K562 (cell line): ENCODE results near the gene PIH1D1. TPM values are rescaled to one million over a fixed set of nuclear protein-coding genes. Genes with fewer than 3 reads are reported as not detected.

Experiments used
- E2F6 ChIP-seq, 2 experiments: IDR thresholded peaks; 2 replicates each; pipeline ENCODE4 v1.6.1; 2011; ENCODE audit warnings: borderline replicate concordance in 1 of 2, control low read depth in 1 of 2, low read depth in 1 of 2, low read length in 1 of 2, mild to moderate bottlenecking in 1 of 2, mixed read lengths in 1 of 2, moderate library complexity in 1 of 2; ENCODE audit not compliant: insufficient read depth in 1 of 2, insufficient read length in 1 of 2, poor library complexity in 1 of 2, severe bottlenecking in 1 of 2; ENCODE audit errors: extremely low read depth in 1 of 2
- MGA ChIP-seq: fragments of 450-650 bp; IDR thresholded peaks from 2 replicates; pipeline ENCODE4 v1.6.1; 2016; ENCODE audit warnings: mild to moderate bottlenecking, moderate library complexity
- NR2C1 ChIP-seq, 2 experiments: fragments of 450-650 bp; IDR thresholded peaks; 2 replicates each; pipeline ENCODE4 v1.6.1; 2017; ENCODE audit warnings: mild to moderate bottlenecking in 2 of 2, antibody characterized with exemption in 1 of 2, inconsistent platforms in 1 of 2, missing compliant biosample characterization in 1 of 2, missing genetic modification characterization in 1 of 2
- PML ChIP-seq: IDR thresholded peaks from 2 replicates; pipeline ENCODE4 v1.6.1; 2012; ENCODE audit warnings: low read length, inconsistent platforms
- POLR2AphosphoS2 ChIP-seq: IDR thresholded peaks from 2 replicates; pipeline ENCODE4 v1.6.1; 2012; ENCODE audit warnings: low read length, improper control_type of control experiment
- RBM39 ChIP-seq: fragments of 200-400 bp; formaldehyde crosslinking; optimal IDR thresholded peaks from 2 replicates; pipeline ENCODE3; 2018; ENCODE audit warnings: low read depth, low read length
- THRB ChIP-seq: fragments of 450-650 bp; formaldehyde crosslinking; conservative IDR thresholded peaks from 2 replicates; pipeline ENCODE4 v1.4.0; 2022; ENCODE audit warnings: mild to moderate bottlenecking, missing genetic modification characterization
- ZBTB26 ChIP-seq: fragments of 450-650 bp; formaldehyde crosslinking; IDR thresholded peaks from 2 replicates; pipeline ENCODE4 v1.4.0; 2022; ENCODE audit warnings: missing genetic modification characterization
- polyA plus RNA-seq, 8 experiments: library from polyadenylated mRNA; depleted of rRNA in 4 of 8; stranded (reverse) in 5 of 8; unstranded in 3 of 8; fragments of >200 nt; fragmentation: Nextera tagmentation in 2 of 8; fragmentation: Illumina TruSeq in 1 of 8; extraction: Ambion mirVana in 2 of 8; extraction: Trizol in 1 of 8; gene quantifications; 2 replicates each; pipeline versions ENCODE4 v1.2.1 to v1.2.3, GENCODE V29; 2011 to 2014; ENCODE audit warnings: inconsistent platforms in 1 of 8, missing spikeins in 1 of 8
- total RNA-seq, 7 experiments: library from RNA; depleted of rRNA in 6 of 7; stranded (reverse); fragments of >200 nt in 6 of 7; fragmentation: Illumina TruSeq in 2 of 7; extraction: Trizol in 2 of 7; gene quantifications; 2 replicates each; pipeline versions ENCODE4 v1.2.1 to v1.2.3, GENCODE V29; 2011 to 2021; ENCODE audit warnings: low replicate concordance in 1 of 7
- TF ChIP-seq, protein P1 (sequence below): sonication (generic); formaldehyde crosslinking; IDR thresholded peaks from 2 replicates; pipeline ENCODE4 v1.8.1; 2022; ENCODE audit warnings: missing genetic modification reagents

Gene PIH1D1
- total and polyA plus RNA-seq, 9 of the 15 experiments (the other 6 are each of a cell fraction or from before 2014, with no cell fraction given): 26.5 to 224 (median 137) TPM

GRCh38 chr19:49409441-49410029 is 42.1 kb downstream of the PIH1D1 start (continued):
- no peak for TF ChIP-seq MGA
- TF ChIP-seq, protein P1, sequence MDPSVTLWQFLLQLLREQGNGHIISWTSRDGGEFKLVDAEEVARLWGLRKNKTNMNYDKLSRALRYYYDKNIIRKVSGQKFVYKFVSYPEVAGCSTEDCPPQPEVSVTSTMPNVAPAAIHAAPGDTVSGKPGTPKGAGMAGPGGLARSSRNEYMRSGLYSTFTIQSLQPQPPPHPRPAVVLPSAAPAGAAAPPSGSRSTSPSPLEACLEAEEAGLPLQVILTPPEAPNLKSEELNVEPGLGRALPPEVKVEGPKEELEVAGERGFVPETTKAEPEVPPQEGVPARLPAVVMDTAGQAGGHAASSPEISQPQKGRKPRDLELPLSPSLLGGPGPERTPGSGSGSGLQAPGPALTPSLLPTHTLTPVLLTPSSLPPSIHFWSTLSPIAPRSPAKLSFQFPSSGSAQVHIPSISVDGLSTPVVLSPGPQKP (CRISPR knock-in tag): no peak
- peak; percentile 73; the same call in 1 of the 2 replicates for TF ChIP-seq ZBTB26 (CRISPR knock-in tag)
- TF ChIP-seq PML: no peak; the same call in 1 of the 2 replicates
- no peak for TF ChIP-seq POLR2AphosphoS2
- TF ChIP-seq THRB (CRISPR knock-in tag): 0 out of 2 replicates have a peak, but pooled peaks have one; percentile 61
- TF ChIP-seq RBM39: no peak
- TF ChIP-seq E2F6 (IDR thresholded peaks at IDR 0.05; ENCODE audit: borderline replicate concordance in 1 of 2, extremely low read depth in 1 of 2, insufficient read depth in 1 of 2, insufficient read length in 1 of 2, low read depth in 1 of 2, low read length in 1 of 2, poor library complexity in 1 of 2, severe bottlenecking in 1 of 2): no peak
- peak; percentile 79 for TF ChIP-seq NR2C1 (IDR thresholded peaks at IDR 0.05)
- peak; percentile 72; the same call in 1 of the 2 replicates for TF ChIP-seq NR2C1 (tag; IDR thresholded peaks at IDR 0.05)
